Brain microvascular endothelial cell (primary cell): ENCODE measurements around the gene RBKS.

Experiments used
- DNase-seq: peaks from one replicate; pipeline ENCODE4 v3.0.0-alpha.2; 2020
- H3K27ac ChIP-seq: fragments of 250-450 bp; sonication (Bioruptor Pico); 2 replicates; pipeline ENCODE4 v1.5.1; 2020; ENCODE audit warnings: mild to moderate bottlenecking, moderate library complexity
- H3K27me3 ChIP-seq: fragments of 250-450 bp; sonication (Bioruptor Pico); replicated peaks from 2 replicates; pipeline ENCODE4 v1.5.1; 2020; ENCODE audit warnings: mild to moderate bottlenecking
- H3K36me3 ChIP-seq: fragments of 250-450 bp; sonication (Bioruptor Pico); replicated peaks from 2 replicates; pipeline ENCODE4 v1.5.1; 2020; ENCODE audit warnings: mild to moderate bottlenecking
- H3K4me3 ChIP-seq: 2 replicates; pipeline ENCODE4 v1.5.1; 2011; ENCODE audit warnings: low read depth, mild to moderate bottlenecking, control low read depth, low read length, moderate library complexity
- CTCF ChIP-seq: IDR thresholded peaks from 2 replicates; pipeline ENCODE4 v1.5.1; 2011; ENCODE audit warnings: low read depth, mild to moderate bottlenecking, moderate library complexity, low read length, control low read depth, inconsistent platforms; ENCODE audit errors: missing control alignments
- in situ Hi-C: cut with HindIII; loops from 2 replicates; pipeline ENCODE4 v1.10.0; 2017; ENCODE audit warnings: low sequenced_read_pairs, low pct_ligation_motif_present

Gene RBKS

GRCh38 chr2:27823569-27823968, 66.6 kb downstream of the RBKS start:
- TF ChIP-seq CTCF = no peak
- in situ Hi-C loops = no loop called here
- DNase-seq = no peak
- Histone ChIP-seq H3K27ac (no peak overlapping the region), H3K27me3 (no peaks in the 10 kb centered on the region), H3K4me3 (no peak overlapping the region), H3K36me3 (no peaks in the 10 kb centered on the region)

GRCh38 chr2:27823135-27823534, 67.1 kb downstream of the RBKS start:
- no peaks in the 10 kb centered on the region for H3K36me3 ChIP-seq
- H3K27ac ChIP-seq = no peak overlapping the region
- DNase-seq = no peak
- no peak overlapping the region for H3K4me3 ChIP-seq
- in situ Hi-C loops = no loop called here
- no peak for TF ChIP-seq CTCF
- no peaks in the 10 kb centered on the region for H3K27me3 ChIP-seq

- no peak for TF ChIP-seq CTCF
- no peak for DNase-seq
- Histone ChIP-seq H3K27me3 (no peaks in the 10 kb centered on the region), H3K36me3 (no peaks in the 10 kb centered on the region), H3K27ac (no peak overlapping the region), H3K4me3 (no peak overlapping the region)
- in situ Hi-C loops = no loop called here
Measured at GRCh38 chr2:27822049-27822448, 68.1 kb downstream of the RBKS start.

- DNase-seq = no peak
- TF ChIP-seq CTCF = no peak
- Histone ChIP-seq H3K36me3 (no peaks in the 10 kb centered on the region), H3K27me3 (no peaks in the 10 kb centered on the region), H3K27ac (no peak overlapping the region), H3K4me3 (no peak overlapping the region)
- in situ Hi-C loops = no loop called here
Measured at GRCh38 chr2:27815860-27816438, 74.2 kb downstream of the RBKS start.

DNA sequence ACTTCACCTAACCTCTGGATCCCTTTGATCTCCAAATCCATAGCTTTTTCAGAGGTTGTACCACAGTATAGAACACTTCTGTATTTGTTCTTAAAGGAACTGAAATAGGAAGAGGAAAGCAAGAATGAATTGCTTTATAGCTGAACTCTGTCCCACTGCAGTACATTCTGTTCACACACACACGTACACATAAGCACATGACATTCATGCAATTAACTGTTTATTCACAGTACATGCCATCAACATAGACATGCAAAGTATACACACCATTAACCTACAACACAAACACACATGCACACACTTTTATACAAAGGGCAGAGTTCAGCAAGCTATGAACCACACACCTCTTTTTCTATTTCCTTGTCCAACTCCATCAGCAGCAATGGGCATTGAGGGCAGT, 75.4 kb downstream of the RBKS start:
- no peaks in the 10 kb centered on the region for H3K27me3 ChIP-seq
- TF ChIP-seq CTCF = no peak
- DNase-seq = no peak
- no peak overlapping the region for H3K4me3 ChIP-seq
- no peaks in the 10 kb centered on the region for H3K36me3 ChIP-seq
- in situ Hi-C loops = no loop called here
- H3K27ac ChIP-seq = no peak overlapping the region

- Histone ChIP-seq H3K27me3 (no peaks in the 10 kb centered on the region), H3K27ac (no peak overlapping the region), H3K36me3 (no peaks in the 10 kb centered on the region), H3K4me3 (no peak overlapping the region)
- in situ Hi-C loops = no loop called here
- no peak for DNase-seq
- TF ChIP-seq CTCF = no peak
Measured at GRCh38 chr2:27811768-27812167, 78.4 kb downstream of the RBKS start.
